Chondrocyte (in vitro differentiated cells): Measurements from ENCODE around the gene AHDC1. TPM values are rescaled to one million over a fixed set of nuclear protein-coding genes. Genes with fewer than 3 reads are reported as not detected.

ENCODE experiments used
- DNase-seq: peaks from one replicate; pipeline ENCODE4 v3.0.0; 2021; ENCODE audit warnings: mixed read lengths, low spot score
- H3K27ac Mint-ChIP-seq: one replicate; pipeline ENCODE4 v1.8.0; 2021; ENCODE audit warnings: mild to moderate bottlenecking, moderate library complexity, mixed read lengths; ENCODE audit not compliant: unreplicated experiment
- H3K27me3 Mint-ChIP-seq: 2 replicates; pipeline ENCODE4 v1.8.0; 2021; ENCODE audit warnings: low read depth, mixed read lengths
- H3K36me3 Mint-ChIP-seq: 2 replicates; pipeline ENCODE4 v1.8.0; 2021; ENCODE audit warnings: low read depth, mixed read lengths
- H3K4me1 Mint-ChIP-seq: 2 replicates; pipeline ENCODE4 v1.8.0; 2021; ENCODE audit warnings: low read depth, mild to moderate bottlenecking, mixed read lengths
- H3K4me3 Mint-ChIP-seq: one replicate; pipeline ENCODE4 v1.8.0; 2021; ENCODE audit warnings: mild to moderate bottlenecking, moderate library complexity, mixed read lengths; ENCODE audit not compliant: unreplicated experiment
- H3K9me3 Mint-ChIP-seq: 2 replicates; pipeline ENCODE4 v1.8.0; 2021; ENCODE audit warnings: low read depth, mixed read lengths
- total RNA-seq: library from RNA; stranded (reverse); gene quantifications from 3 replicates; pipeline ENCODE4 v1.2.1, GENCODE V29; 2021
- TF ChIP-seq, protein P1 (sequence below): fragments of 200-600 bp; sonication (generic); IDR thresholded peaks from 2 replicates; pipeline ENCODE4 v1.5.0; 2021; ENCODE audit warnings: antibody characterized with exemption, mild to moderate bottlenecking, moderate library complexity

Gene AHDC1
- total RNA-seq, 1 donor from 2014 or later = 61.8 TPM

DNA sequence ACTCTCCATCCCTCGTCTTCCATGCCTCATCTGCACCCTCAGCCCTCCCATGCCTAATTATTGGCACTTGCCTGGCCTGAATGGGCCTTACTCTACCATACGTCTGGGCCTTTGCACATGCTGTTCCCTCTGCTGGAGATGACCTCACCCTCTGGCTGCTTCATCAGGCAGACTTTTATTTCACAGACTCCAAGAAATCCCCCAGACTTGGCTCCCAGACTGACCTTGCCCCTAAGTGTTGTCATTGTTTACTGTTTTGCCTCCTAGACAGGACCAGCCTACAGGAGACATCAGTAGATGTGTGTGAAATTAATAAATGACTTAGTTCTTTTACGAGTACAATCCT lies 5.2 kb upstream of the AHDC1 start:
- peaks cover 21% of the 10 kb centered on the region for H3K4me1 Mint-ChIP-seq
- no peak for DNase-seq
- H3K36me3 Mint-ChIP-seq = no peaks in the 10 kb centered on the region
- no peak overlapping the region for H3K4me3 Mint-ChIP-seq
- H3K27ac Mint-ChIP-seq = no peak overlapping the region
- TF ChIP-seq, protein P1, sequence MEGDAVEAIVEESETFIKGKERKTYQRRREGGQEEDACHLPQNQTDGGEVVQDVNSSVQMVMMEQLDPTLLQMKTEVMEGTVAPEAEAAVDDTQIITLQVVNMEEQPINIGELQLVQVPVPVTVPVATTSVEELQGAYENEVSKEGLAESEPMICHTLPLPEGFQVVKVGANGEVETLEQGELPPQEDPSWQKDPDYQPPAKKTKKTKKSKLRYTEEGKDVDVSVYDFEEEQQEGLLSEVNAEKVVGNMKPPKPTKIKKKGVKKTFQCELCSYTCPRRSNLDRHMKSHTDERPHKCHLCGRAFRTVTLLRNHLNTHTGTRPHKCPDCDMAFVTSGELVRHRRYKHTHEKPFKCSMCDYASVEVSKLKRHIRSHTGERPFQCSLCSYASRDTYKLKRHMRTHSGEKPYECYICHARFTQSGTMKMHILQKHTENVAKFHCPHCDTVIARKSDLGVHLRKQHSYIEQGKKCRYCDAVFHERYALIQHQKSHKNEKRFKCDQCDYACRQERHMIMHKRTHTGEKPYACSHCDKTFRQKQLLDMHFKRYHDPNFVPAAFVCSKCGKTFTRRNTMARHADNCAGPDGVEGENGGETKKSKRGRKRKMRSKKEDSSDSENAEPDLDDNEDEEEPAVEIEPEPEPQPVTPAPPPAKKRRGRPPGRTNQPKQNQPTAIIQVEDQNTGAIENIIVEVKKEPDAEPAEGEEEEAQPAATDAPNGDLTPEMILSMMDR = no peak
- peaks cover 7% of the 10 kb centered on the region for H3K27me3 Mint-ChIP-seq
- H3K9me3 Mint-ChIP-seq = no peaks in the 10 kb centered on the region

GRCh38 chr1:27607239-27607804 lies 3.4 kb upstream of the AHDC1 start:
- Mint-ChIP-seq H3K36me3 (no peaks in the 10 kb centered on the region), H3K27ac (no peak overlapping the region), H3K4me3 (no peak overlapping the region), H3K9me3 (no peaks in the 10 kb centered on the region), H3K4me1 (peaks cover 21% of the 10 kb centered on the region), H3K27me3 (peaks cover 7% of the 10 kb centered on the region)
- DNase-seq = no peak
- TF ChIP-seq, protein P1 = no peak

- Mint-ChIP-seq H3K4me3 (no peak overlapping the region), H3K27me3 (peaks cover 6% of the 10 kb centered on the region), H3K36me3 (no peaks in the 10 kb centered on the region), H3K4me1 (peaks cover 21% of the 10 kb centered on the region), H3K9me3 (no peaks in the 10 kb centered on the region), H3K27ac (peak overlapping the region; percentile 70)
- DNase-seq = no peak
- TF ChIP-seq, protein P1 = peak; percentile 70
These were observed 2.8 kb upstream of the AHDC1 start for GRCh38 chr1:27606708-27607238.

DNA sequence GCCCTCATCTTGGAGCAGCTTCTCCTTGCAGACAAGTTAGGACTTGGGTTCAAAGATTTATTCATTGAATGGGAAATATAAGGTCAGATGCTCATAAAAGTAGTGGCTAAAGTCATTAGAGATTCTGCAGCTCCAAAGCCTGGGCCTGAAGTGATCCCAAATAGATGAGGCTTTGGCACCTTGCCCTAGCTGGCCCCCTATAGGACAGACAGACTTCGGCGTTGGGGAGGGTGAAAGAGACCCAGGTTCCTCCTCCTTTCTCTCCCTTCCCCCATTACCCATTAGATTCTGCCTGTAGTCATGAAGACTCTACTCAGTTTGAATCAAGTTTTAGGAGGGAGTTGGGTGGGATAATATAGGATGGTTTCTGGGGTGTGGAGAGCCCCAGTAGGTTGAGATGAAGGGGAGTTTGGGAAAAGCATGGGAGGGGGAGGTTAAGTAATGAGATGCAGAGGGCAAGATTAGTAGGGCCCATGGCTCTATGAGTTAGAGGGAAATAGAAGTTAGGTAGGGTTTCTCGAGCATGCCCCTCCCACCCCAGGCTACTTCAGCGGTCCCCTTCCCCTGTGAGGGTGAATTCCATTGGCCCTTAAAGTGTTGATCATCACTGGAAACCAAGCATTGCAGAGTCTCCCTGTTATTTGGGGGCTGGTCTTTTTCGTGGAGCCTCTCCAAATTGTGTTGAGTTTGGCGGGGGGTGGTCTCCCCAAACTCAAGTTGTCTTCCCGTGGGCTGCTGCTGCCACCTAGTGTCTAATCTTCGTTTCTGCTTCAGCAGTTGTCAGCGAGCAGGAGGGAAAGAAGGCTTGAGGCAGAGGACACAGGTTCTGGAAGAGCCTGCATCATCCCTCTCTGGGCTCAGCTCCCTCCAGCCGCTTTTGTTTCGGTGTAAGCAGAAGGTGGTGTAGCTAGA lies 2.1 kb upstream of the AHDC1 start:
- Mint-ChIP-seq H3K9me3 (no peaks in the 10 kb centered on the region), H3K36me3 (no peaks in the 10 kb centered on the region), H3K4me1 (peaks cover 21% of the 10 kb centered on the region), H3K4me3 (no peak overlapping the region), H3K27me3 (peaks cover 4% of the 10 kb centered on the region), H3K27ac (peak overlapping the region; percentile 70)
- TF ChIP-seq, protein P1 = peak; percentile 99
- DNase-seq = no peak

GRCh38 chr1:27605300-27605766 lies 1.4 kb upstream of the AHDC1 start:
- H3K4me3 Mint-ChIP-seq = no peak overlapping the region
- TF ChIP-seq, protein P1 = no peak
- H3K36me3 Mint-ChIP-seq = no peaks in the 10 kb centered on the region
- no peaks in the 10 kb centered on the region for H3K9me3 Mint-ChIP-seq
- DNase-seq = no peak
- peaks cover 21% of the 10 kb centered on the region for H3K4me1 Mint-ChIP-seq
- no peaks in the 10 kb centered on the region for H3K27me3 Mint-ChIP-seq
- H3K27ac Mint-ChIP-seq = no peak overlapping the region
